HepG2 (cell line): ENCODE data around the gene LRRC15. TPM values are rescaled to one million over a fixed set of nuclear protein-coding genes. Genes with fewer than 3 reads are reported as not detected.
A peak's percentile ranks its signal among the peaks of the same experiment; 100 is the strongest.

Experiments used
- ATAC-seq: fragments of 200-7000 bp; cut with Tn5 transposase; 3 replicates; pipeline ENCODE4 v1.9.1; 2020; ENCODE audit warnings: mild to moderate bottlenecking, moderate library complexity
- BruUV-seq: library from RNA; stranded (reverse); fragments of 400-500 nt; replicated peaks from 2 replicates; lab custom pipeline; 2021; lab: Mats Ljungman, UMichigan
- CTCF ChIA-PET: fragments of 300-600 bp; formaldehyde crosslinking; extraction: SDS; loops from one replicate; lab custom pipeline; 2021; ENCODE audit warnings: low total read pairs, inconsistent platforms, low intra/inter-chr PET ratio; lab: Yijun Ruan, JAX
- POLR2A ChIA-PET: fragments of 350-600 bp; sonication (Branson Sonifier 250); formaldehyde crosslinking; loops from one replicate; lab custom pipeline; 2020; ENCODE audit warnings: antibody characterized with exemption, inconsistent platforms; lab: Yijun Ruan, JAX
- DNase-seq: peaks from one replicate; pipeline ENCODE4 v3.0.0-alpha.2; 2015; ENCODE audit warnings: low spot score
- FAIRE-seq: peaks from 3 replicates; lab custom pipeline; 2011; peaks lifted over from hg19 to GRCh38; lab: Jason Lieb, UNC
- H2AFZ ChIP-seq: one replicate; pipeline ENCODE4 v1.6.1; 2011; ENCODE audit warnings: low read length, inconsistent platforms
- H3K27ac ChIP-seq: fragments of 300-600 bp; 3 replicates; pipeline ENCODE4 v1.8.0; 2011; ENCODE audit warnings: mixed run types, mild to moderate bottlenecking, mixed read lengths, low read length, inconsistent platforms; ENCODE audit not compliant: insufficient read depth; ENCODE audit errors: extremely low read length
- H3K27me3 ChIP-seq, 2 experiments: fragments of 200-600 bp in 1 of 2; 2 replicates in 1 of 2; 3 replicates in 1 of 2; pipeline versions ENCODE4 v1.6.0 to v1.8.0; 2011; ENCODE audit warnings: low read length in 2 of 2, mild to moderate bottlenecking in 2 of 2, moderate library complexity in 2 of 2, inconsistent platforms in 1 of 2; ENCODE audit not compliant: insufficient read depth in 2 of 2, control insufficient read depth in 1 of 2
- H3K36me3 ChIP-seq, 2 experiments: fragments of 200-600 bp in 1 of 2; replicated peaks in 1 of 2; 2 replicates in 1 of 2; 3 replicates in 1 of 2; pipeline versions ENCODE4 v1.5.1 to v1.8.0; 2011; ENCODE audit warnings: low read length in 2 of 2, inconsistent platforms in 1 of 2; ENCODE audit not compliant: insufficient read depth in 2 of 2, control insufficient read depth in 1 of 2
- H3K4me1 ChIP-seq: 2 replicates; pipeline ENCODE4 v1.5.1; 2012; ENCODE audit warnings: low read length, inconsistent platforms; ENCODE audit not compliant: insufficient read depth
- H3K4me2 ChIP-seq: 2 replicates; pipeline ENCODE4 v1.6.0; 2011; ENCODE audit warnings: low read depth, low read length, inconsistent platforms
- H3K4me3 ChIP-seq, 3 experiments: fragments of 200-600 bp in 1 of 3; sonication (generic), shearing (Covaris generic) in 1 of 3; replicated peaks in 1 of 3; 2 replicates each; pipeline ENCODE4 v1.5.1; 2011 to 2016; ENCODE audit warnings: low read length in 3 of 3, inconsistent platforms in 2 of 3, low read depth in 2 of 3, mild to moderate bottlenecking in 2 of 3, control low read depth in 1 of 3, mixed read lengths in 1 of 3; ENCODE audit not compliant: insufficient read depth in 1 of 3
- H3K79me2 ChIP-seq: one replicate; pipeline ENCODE4 v1.6.1; 2011; ENCODE audit warnings: low read length, inconsistent platforms; ENCODE audit not compliant: insufficient read depth
- H3K9ac ChIP-seq: 2 replicates; pipeline ENCODE4 v1.6.0; 2011; ENCODE audit warnings: mild to moderate bottlenecking, low read depth, low read length, inconsistent platforms; ENCODE audit not compliant: insufficient read depth
- H3K9me3 ChIP-seq: 2 replicates; pipeline ENCODE4 v1.5.1; 2012; ENCODE audit warnings: mild to moderate bottlenecking, low read length
- H4K20me1 ChIP-seq: 2 replicates; pipeline ENCODE4 v1.6.0; 2011; ENCODE audit warnings: inconsistent platforms, mild to moderate bottlenecking, low read length, moderate library complexity; ENCODE audit not compliant: insufficient read depth
- CENPX ChIP-seq: sonication (generic); formaldehyde crosslinking; IDR thresholded peaks from 2 replicates; pipeline ENCODE4 v1.9.0; 2021; ENCODE audit warnings: mild to moderate bottlenecking, missing genetic modification reagents, moderate library complexity
- FOXK2 ChIP-seq: fragments of 450-650 bp; IDR thresholded peaks from 2 replicates; pipeline ENCODE4 v1.6.1; 2016
- FOXO1 ChIP-seq: sonication (generic); formaldehyde crosslinking; IDR thresholded peaks from 2 replicates; pipeline ENCODE4 v1.4.0; 2020; ENCODE audit warnings: missing genetic modification reagents
- KLF9 ChIP-seq: IDR thresholded peaks from 2 replicates; pipeline ENCODE4 v1.6.1; 2016; ENCODE audit warnings: low read depth
- NFYC ChIP-seq: IDR thresholded peaks from 2 replicates; pipeline ENCODE4 v1.6.1; 2016; ENCODE audit warnings: missing genetic modification reagents, missing compliant biosample characterization
- NR2F6 ChIP-seq, 2 experiments: IDR thresholded peaks; 2 replicates each; pipeline ENCODE4 v1.6.1; 2016; ENCODE audit warnings: antibody characterized with exemption in 1 of 2, mild to moderate bottlenecking in 1 of 2
- PPARG ChIP-seq: conservative IDR thresholded peaks from 2 replicates; pipeline ENCODE4 v1.6.1; 2016; ENCODE audit warnings: missing biosample characterization, missing genetic modification reagents
- SMAD3 ChIP-seq: sonication (generic); formaldehyde crosslinking; IDR thresholded peaks from 2 replicates; pipeline ENCODE4 v1.4.0; 2020; ENCODE audit warnings: missing genetic modification reagents
- SOX6 ChIP-seq, 2 experiments: fragments of 450-650 bp in 1 of 2; sonication (generic) in 1 of 2; formaldehyde crosslinking in 1 of 2; IDR thresholded peaks; 2 replicates each; pipeline versions ENCODE4 v1.4.0 to v1.6.1; 2017 to 2020; ENCODE audit warnings: antibody characterized with exemption in 1 of 2, mild to moderate bottlenecking in 1 of 2, missing genetic modification reagents in 1 of 2
- ZBTB42 ChIP-seq: sonication (generic); formaldehyde crosslinking; IDR thresholded peaks from 2 replicates; pipeline ENCODE4 v1.5.0; 2020; ENCODE audit warnings: mild to moderate bottlenecking, missing genetic modification reagents
- ZMYM3 ChIP-seq: sonication (generic); formaldehyde crosslinking; IDR thresholded peaks from 2 replicates; pipeline ENCODE4 v1.5.1; 2020; ENCODE audit warnings: mild to moderate bottlenecking, missing genetic modification reagents
- ZMYM4 ChIP-seq: sonication (generic); formaldehyde crosslinking; IDR thresholded peaks from 2 replicates; pipeline ENCODE4 v1.8.1; 2023; ENCODE audit warnings: mild to moderate bottlenecking, missing genetic modification reagents
- WGBS: methylation state at CpG from one replicate; pipeline ENCODE4 v1.1.6; 2017; ENCODE audit warnings: low lambda C conversion rate; 5-methylcytosine and 5-hydroxymethylcytosine counted together
- in situ Hi-C: cut with HindIII; loops from 2 replicates; pipeline ENCODE4 v1.10.0; 2017; ENCODE audit warnings: low pct_unique_long_range_greater_than_20kb; ENCODE audit not compliant: extremely low pct_ligation_motif_present
- intact Hi-C: fragments of 100-400 bp; cut with micrococcal nuclease; formaldehyde crosslinking; loops from one replicate; pipeline ENCODE4 v1.10.0; 2022; ENCODE audit not compliant: unreplicated experiment
- polyA plus RNA-seq, 8 experiments: library from polyadenylated mRNA; depleted of rRNA in 3 of 8; stranded (reverse) in 7 of 8; unstranded in 1 of 8; fragments of >200 nt; fragmentation: Illumina TruSeq in 4 of 8; extraction: Trizol in 4 of 8; gene quantifications; 2 replicates each; pipeline versions ENCODE4 v1.2.1 to v1.2.3, GENCODE V29; 2011 to 2016; ENCODE audit warnings: low read depth in 4 of 8, missing spikeins in 1 of 8, mixed read lengths in 1 of 8; ENCODE audit not compliant: insufficient read depth in 1 of 8
- total RNA-seq, 5 experiments: library from RNA; depleted of rRNA; stranded (reverse); fragments of >200 nt; fragmentation: Illumina TruSeq; extraction: Trizol; gene quantifications; 2 replicates each; pipeline ENCODE4 v1.2.3, GENCODE V29; 2016; ENCODE audit warnings: low read depth in 1 of 5
- TF ChIP-seq, protein P1 (sequence below): IDR thresholded peaks from 2 replicates; pipeline ENCODE4 v1.6.1; 2016
- TF ChIP-seq, protein P2 (sequence below): sonication (generic); formaldehyde crosslinking; IDR thresholded peaks from 2 replicates; pipeline ENCODE4 v1.4.0; 2020; ENCODE audit warnings: missing genetic modification reagents, borderline replicate concordance
- TF ChIP-seq, protein P3 (sequence below): sonication (generic); formaldehyde crosslinking; IDR thresholded peaks from 2 replicates; pipeline ENCODE4 v1.4.0; 2020; ENCODE audit warnings: missing genetic modification reagents, borderline replicate concordance
- TF ChIP-seq, protein P4 (sequence below): sonication (generic); formaldehyde crosslinking; IDR thresholded peaks from 2 replicates; pipeline ENCODE4 v1.5.1; 2020; ENCODE audit warnings: mild to moderate bottlenecking, moderate library complexity, missing genetic modification reagents

Gene LRRC15
- total and polyA plus RNA-seq, 2 of the 13 experiments (the other 11 are each of a cell fraction or from before 2014, with no cell fraction given), result not detected

DNA sequence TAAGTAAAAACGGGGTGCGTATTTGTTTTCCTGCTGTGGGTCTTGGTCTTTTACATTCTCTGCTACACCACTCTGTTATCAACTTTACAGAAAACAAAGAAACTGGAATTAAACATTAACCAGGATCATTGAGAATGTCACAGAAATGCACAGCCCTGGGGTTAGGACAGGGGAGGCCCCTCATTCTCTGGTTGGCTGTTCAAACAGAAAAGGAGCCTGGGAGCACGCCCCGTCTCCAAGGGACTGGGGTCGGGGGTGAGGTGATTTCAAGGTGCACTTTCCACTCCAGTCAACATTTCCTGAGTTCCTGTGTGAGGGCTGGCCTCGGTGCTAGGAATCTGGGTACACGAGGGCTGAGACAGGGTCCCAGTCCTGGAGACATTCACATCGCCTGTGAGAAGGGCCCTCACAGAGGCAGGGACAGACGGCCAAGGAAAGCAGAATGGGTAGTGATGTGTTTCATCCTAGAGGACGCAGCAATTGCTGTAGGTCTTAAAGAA lies 48.7 kb downstream of the LRRC15 start:
- intact Hi-C loops, result no loop called here
- H3K27ac ChIP-seq, result peak overlapping the region; percentile 65
- H2AFZ ChIP-seq, result no peak overlapping the region
- peaks cover 10% of the 10 kb centered on the region; the same call in 1 of the 2 replicates for H3K9me3 ChIP-seq
- ATAC-seq (peak; percentile 86), FAIRE-seq (peak; percentile 96), DNase-seq (peak; percentile 83)
- POLR2A ChIA-PET, result no interaction called here
- CTCF ChIA-PET, result no interaction called here
- peaks cover 78% of the 10 kb centered on the region for H3K4me1 ChIP-seq
- H3K4me2 ChIP-seq, result peak overlapping the region; percentile 60
- 0% methylated on average over 10 of the region's 10 CpGs for WGBS
- peak overlapping the region; percentile 23; the same call in 1 of the 2 replicates for H3K9ac ChIP-seq
- no TSS peak for BruUV-seq
- no peaks in the 10 kb centered on the region for H3K79me2 ChIP-seq
- peak overlapping the region in 2 of 3 experiments; percentile 1 to 33; a peak in 3 of 6 replicates for H3K4me3 ChIP-seq
- H4K20me1 ChIP-seq, result no peaks in the 10 kb centered on the region
- H3K27me3 ChIP-seq, result no peaks in the 10 kb centered on the region
- in situ Hi-C loops, result loop anchor here (25.0 kb wide), 1 partner anchor 658 kb away; no protein-coding TSS in a partner anchor
- no peaks in the 10 kb centered on the region for H3K36me3 ChIP-seq
- no peak for TF ChIP-seq CENPX (CRISPR knock-in tag)
- TF ChIP-seq FOXO1 (CRISPR knock-in tag), result peak; percentile 35; the same call in 1 of the 2 replicates
- TF ChIP-seq PPARG, result 0 out of 2 replicates have a peak, but pooled peaks have one; percentile 55
- no peak; the same call in 1 of the 2 replicates for TF ChIP-seq KLF9 (CRISPR knock-in tag)
- TF ChIP-seq SMAD3 (CRISPR knock-in tag), result peak; percentile 37; the same call in 1 of the 2 replicates
- TF ChIP-seq, protein P1, sequence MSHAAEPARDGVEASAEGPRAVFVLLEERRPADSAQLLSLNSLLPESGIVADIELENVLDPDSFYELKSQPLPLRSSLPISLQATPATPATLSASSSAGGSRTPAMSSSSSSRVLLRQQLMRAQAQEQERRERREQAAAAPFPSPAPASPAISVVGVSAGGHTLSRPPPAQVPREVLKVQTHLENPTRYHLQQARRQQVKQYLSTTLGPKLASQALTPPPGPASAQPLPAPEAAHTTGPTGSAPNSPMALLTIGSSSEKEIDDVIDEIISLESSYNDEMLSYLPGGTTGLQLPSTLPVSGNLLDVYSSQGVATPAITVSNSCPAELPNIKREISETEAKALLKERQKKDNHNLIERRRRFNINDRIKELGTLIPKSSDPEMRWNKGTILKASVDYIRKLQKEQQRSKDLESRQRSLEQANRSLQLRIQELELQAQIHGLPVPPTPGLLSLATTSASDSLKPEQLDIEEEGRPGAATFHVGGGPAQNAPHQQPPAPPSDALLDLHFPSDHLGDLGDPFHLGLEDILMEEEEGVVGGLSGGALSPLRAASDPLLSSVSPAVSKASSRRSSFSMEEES (CRISPR knock-in tag), result no peak
- TF ChIP-seq, protein P2, sequence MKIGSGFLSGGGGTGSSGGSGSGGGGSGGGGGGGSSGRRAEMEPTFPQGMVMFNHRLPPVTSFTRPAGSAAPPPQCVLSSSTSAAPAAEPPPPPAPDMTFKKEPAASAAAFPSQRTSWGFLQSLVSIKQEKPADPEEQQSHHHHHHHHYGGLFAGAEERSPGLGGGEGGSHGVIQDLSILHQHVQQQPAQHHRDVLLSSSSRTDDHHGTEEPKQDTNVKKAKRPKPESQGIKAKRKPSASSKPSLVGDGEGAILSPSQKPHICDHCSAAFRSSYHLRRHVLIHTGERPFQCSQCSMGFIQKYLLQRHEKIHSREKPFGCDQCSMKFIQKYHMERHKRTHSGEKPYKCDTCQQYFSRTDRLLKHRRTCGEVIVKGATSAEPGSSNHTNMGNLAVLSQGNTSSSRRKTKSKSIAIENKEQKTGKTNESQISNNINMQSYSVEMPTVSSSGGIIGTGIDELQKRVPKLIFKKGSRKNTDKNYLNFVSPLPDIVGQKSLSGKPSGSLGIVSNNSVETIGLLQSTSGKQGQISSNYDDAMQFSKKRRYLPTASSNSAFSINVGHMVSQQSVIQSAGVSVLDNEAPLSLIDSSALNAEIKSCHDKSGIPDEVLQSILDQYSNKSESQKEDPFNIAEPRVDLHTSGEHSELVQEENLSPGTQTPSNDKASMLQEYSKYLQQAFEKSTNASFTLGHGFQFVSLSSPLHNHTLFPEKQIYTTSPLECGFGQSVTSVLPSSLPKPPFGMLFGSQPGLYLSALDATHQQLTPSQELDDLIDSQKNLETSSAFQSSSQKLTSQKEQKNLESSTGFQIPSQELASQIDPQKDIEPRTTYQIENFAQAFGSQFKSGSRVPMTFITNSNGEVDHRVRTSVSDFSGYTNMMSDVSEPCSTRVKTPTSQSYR (CRISPR knock-in tag), result no peak
- TF ChIP-seq SOX6 (IDR thresholded peaks at IDR 0.05), result no peak
- peak; percentile 99 for TF ChIP-seq SOX6 (CRISPR knock-in tag; IDR thresholded peaks at IDR 0.05)
- TF ChIP-seq ZBTB42 (CRISPR knock-in tag), result no peak
- TF ChIP-seq NR2F6 (IDR thresholded peaks at IDR 0.05), result peak; percentile 79
- TF ChIP-seq NR2F6 (CRISPR knock-in tag; IDR thresholded peaks at IDR 0.05), result peak; percentile 68
- peak; percentile 57; the same call in 1 of the 2 replicates for TF ChIP-seq ZMYM3 (CRISPR knock-in tag)
- TF ChIP-seq FOXK2, result no peak
- TF ChIP-seq ZMYM4, result peak; percentile 74
- TF ChIP-seq, protein P3, sequence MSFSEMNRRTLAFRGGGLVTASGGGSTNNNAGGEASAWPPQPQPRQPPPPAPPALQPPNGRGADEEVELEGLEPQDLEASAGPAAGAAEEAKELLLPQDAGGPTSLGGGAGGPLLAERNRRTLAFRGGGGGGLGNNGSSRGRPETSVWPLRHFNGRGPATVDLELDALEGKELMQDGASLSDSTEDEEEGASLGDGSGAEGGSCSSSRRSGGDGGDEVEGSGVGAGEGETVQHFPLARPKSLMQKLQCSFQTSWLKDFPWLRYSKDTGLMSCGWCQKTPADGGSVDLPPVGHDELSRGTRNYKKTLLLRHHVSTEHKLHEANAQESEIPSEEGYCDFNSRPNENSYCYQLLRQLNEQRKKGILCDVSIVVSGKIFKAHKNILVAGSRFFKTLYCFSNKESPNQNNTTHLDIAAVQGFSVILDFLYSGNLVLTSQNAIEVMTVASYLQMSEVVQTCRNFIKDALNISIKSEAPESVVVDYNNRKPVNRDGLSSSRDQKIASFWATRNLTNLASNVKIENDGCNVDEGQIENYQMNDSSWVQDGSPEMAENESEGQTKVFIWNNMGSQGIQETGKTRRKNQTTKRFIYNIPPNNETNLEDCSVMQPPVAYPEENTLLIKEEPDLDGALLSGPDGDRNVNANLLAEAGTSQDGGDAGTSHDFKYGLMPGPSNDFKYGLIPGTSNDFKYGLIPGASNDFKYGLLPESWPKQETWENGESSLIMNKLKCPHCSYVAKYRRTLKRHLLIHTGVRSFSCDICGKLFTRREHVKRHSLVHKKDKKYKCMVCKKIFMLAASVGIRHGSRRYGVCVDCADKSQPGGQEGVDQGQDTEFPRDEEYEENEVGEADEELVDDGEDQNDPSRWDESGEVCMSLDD (CRISPR knock-in tag), result peak; percentile 56; the same call in 1 of the 2 replicates
- TF ChIP-seq NFYC (CRISPR knock-in tag), result peak; percentile 58; the same call in 1 of the 2 replicates
- TF ChIP-seq, protein P4, sequence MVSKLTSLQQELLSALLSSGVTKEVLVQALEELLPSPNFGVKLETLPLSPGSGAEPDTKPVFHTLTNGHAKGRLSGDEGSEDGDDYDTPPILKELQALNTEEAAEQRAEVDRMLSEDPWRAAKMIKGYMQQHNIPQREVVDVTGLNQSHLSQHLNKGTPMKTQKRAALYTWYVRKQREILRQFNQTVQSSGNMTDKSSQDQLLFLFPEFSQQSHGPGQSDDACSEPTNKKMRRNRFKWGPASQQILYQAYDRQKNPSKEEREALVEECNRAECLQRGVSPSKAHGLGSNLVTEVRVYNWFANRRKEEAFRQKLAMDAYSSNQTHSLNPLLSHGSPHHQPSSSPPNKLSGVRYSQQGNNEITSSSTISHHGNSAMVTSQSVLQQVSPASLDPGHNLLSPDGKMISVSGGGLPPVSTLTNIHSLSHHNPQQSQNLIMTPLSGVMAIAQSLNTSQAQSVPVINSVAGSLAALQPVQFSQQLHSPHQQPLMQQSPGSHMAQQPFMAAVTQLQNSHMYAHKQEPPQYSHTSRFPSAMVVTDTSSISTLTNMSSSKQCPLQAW, result peak; percentile 96
